Measurements from ENCODE around the gene INPPL1.
A peak's percentile ranks its signal among the peaks of the same experiment; 100 is the strongest.

INPPL1 gene

DNA sequence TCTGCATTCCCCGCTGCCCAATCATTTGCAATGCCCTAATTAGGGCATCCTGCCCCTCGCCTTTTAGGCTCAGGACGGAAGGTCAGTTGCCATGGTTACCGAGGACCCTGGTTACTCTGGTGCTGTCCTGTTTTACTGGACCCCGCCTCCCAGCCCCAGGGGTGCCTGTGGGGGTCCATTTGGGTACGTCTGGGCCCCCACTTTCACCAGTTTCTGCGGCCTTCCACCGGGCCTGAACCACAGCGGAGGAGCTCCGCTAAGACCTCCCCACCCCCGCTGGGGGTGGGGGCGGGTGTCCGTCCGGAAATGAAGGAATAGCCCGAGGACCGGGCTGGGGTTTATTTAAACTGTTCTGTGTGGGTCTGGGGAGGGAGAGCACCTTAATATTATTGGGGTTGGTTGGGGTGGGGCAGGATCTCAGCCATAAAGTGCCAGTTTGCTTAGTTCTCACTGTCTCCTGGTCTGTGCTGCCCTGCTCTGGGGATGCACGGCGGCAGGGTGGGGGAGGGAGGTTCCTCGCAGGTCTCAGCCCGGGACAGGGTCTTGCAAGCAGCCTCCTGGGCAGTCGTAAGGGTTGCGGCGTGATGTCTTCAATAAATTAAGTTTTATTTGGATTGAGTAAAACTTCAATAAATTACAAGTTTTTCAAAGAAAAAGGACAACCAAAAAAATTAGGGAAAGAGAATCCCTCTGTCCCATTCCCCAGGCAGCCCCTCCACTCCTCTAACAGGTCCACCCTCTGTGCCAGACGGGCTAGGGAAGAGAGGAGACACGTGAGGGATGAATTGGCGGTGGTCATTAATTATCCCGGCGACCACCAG, 14.1 kb downstream of the INPPL1 start:
- no peak overlapping the region for H3K4me3 ChIP-seq (ENCODE audit: low read depth, low read length)
- TF ChIP-seq, protein P1, sequence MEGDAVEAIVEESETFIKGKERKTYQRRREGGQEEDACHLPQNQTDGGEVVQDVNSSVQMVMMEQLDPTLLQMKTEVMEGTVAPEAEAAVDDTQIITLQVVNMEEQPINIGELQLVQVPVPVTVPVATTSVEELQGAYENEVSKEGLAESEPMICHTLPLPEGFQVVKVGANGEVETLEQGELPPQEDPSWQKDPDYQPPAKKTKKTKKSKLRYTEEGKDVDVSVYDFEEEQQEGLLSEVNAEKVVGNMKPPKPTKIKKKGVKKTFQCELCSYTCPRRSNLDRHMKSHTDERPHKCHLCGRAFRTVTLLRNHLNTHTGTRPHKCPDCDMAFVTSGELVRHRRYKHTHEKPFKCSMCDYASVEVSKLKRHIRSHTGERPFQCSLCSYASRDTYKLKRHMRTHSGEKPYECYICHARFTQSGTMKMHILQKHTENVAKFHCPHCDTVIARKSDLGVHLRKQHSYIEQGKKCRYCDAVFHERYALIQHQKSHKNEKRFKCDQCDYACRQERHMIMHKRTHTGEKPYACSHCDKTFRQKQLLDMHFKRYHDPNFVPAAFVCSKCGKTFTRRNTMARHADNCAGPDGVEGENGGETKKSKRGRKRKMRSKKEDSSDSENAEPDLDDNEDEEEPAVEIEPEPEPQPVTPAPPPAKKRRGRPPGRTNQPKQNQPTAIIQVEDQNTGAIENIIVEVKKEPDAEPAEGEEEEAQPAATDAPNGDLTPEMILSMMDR (IDR thresholded peaks at IDR 0.05; ENCODE audit: low read depth, low read length): no peak

DNA sequence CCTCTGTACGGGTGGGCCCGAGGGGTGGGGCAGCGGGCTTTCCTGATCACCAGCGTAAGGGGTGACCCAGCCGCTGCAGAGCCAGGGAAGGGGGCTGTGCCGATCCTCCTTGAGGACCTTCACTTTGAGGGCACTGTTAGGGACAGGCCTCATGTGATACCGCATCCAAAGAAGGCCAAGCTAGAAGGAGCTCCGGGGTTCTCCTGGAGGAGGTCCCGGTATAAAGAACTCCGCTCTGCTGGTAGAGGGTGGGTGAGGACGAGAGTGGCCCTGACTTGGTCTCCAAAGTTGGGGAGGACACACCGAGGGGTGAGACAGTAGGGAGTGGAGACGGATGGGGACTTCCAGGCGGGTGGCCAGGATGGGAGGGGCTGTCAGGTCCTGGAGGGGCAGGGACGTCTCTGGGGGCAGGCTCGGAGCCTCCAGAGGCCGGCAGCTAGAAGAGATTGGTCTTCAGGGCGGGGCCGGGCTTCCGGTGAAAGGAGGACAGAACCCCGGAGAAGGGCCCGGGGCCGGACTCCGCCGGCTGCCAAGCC, 14.8 kb downstream of the INPPL1 start:
- H3K4me3 ChIP-seq (ENCODE audit: low read depth, low read length): peak overlapping the region; percentile 16; the same call in 1 of the 2 replicates
- TF ChIP-seq, protein P1 (IDR thresholded peaks at IDR 0.05; ENCODE audit: low read depth, low read length): no peak

DNA sequence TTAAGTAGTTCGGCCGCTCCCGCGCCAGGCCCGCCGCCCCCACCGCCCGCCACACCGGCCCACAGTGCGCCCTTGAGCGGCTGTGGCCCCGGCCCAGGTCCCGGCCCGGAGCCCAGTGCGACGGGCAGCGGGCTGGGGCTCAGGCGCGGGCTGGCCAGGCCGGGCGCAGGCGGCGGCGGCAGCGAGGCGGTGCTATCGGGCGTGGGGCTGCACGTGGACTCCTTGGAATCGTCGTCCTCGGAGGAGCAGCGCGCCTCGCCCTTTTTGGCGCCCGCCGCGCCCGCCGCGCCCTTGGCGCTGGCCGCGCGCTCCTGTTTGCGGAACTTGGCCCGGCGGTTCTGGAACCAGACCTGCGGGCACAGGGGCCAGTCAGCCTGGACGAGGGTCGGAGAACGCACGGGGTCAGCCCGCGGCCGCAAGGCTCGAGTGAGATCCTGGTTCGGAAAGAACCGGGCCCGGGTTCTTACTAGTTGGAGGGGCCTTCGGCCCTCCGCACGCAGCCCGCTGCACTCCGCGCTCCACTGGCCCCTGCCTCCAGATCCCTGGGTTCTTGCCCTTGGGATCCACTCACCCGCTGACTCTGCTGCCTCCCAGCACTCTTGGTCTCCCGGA, 15.4 kb downstream of the INPPL1 start:
- TF ChIP-seq, protein P1 (IDR thresholded peaks at IDR 0.05; ENCODE audit: low read depth, low read length): no peak
- H3K4me3 ChIP-seq (ENCODE audit: low read depth, low read length): peak overlapping the region; percentile 31

DNA sequence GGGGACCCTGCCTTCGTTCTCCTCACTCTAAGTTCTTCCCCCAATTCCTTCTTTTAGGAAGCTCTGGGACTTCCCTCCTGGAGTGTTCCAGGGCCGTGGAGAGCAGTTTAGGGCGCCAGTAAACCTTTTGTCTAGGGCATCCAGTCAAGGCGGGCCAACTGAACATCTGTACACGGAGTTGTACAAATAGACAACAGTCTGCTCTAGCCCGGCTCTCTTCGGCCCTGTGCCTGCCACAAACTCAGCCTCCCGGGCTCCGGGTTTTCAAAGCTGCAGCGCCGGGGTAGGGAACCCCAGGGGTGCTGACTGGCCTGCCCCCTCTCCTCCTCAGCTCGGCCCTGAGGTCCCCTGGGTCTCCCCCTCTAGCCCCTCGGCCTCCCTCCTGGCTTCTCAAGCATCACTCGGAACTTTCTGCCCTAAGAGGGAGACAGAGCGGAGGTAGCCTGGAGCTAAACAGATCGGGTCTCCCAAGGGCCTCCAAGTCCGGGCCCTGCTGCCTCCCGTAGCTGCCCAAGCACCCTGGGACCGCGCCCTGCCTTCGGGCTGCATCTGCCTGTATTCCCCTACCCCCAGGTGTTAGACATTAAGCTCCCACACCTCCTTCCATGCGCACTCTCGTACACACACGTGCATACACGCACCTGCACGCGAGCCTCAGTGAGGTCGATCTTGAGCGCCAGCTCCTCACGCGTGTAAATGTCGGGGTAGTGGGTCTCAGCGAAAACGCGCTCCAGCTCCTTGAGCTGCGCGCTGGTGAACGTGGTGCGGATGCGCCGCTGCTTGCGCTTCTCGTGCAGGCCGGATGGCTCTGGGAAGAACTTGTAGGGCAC, 16.1 kb downstream of the INPPL1 start:
- TF ChIP-seq, protein P1 (IDR thresholded peaks at IDR 0.05; ENCODE audit: low read depth, low read length): no peak

DNA sequence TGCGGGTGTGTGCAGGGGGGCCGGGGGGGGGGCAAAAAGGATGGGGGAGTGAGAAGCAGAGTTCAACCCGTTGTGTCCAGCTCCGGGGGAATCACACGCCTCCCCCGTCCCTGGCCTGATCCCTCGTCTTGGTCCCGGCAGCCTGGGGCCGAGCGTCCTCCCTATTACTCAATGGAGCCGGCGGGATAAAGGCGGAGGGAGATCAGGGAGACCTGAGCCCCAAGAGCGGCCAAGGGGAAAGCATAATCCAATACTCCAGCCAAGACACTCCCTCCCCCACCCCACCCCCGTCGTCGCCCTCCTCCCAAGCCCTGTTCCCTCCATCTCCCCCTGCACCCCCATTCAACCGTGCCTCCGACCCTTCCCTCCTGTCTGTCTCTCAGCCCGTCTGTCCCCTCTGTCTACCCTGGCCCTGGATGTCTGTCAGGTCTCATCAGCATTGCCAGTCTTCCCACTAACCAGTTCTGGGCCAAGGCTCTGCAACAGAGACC, 16.8 kb downstream of the INPPL1 start:
- H3K4me3 ChIP-seq (ENCODE audit: low read depth, low read length): no peak overlapping the region
- TF ChIP-seq, protein P1 (IDR thresholded peaks at IDR 0.05; ENCODE audit: low read depth, low read length): no peak

More for the DNA sequence above, 16.1 kb downstream of the INPPL1 start:
- no peak overlapping the region for H3K4me3 ChIP-seq (ENCODE audit: low read depth, low read length)

DNA sequence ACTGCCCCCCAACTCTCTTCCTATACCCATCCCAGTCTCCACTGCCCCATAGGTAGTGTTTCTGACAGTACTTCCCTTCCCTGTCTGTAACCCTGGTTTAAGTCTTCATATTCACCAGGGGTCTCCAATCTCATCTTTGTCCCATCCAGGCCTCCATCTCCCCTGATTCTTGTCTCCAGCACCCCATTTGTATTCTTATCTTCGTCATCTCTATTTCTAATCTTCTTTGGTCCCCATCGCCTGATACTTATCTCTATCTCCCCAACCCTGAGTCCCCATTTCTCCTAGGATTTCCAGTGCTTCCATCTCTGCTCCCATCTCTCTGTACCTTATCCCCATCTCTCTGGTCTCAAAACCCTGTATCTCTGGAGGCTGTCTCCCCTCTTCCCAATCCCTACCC, 17.6 kb downstream of the INPPL1 start:
- TF ChIP-seq, protein P1 (IDR thresholded peaks at IDR 0.05; ENCODE audit: low read depth, low read length): no peak
- H3K4me3 ChIP-seq (ENCODE audit: low read depth, low read length): no peak overlapping the region
